ELR (cell line): ENCODE results near the gene KIAA1614.
A peak's percentile ranks its signal among the peaks of the same experiment; 100 is the strongest.

Experiments used
- DNase-seq: peaks from one replicate; pipeline ENCODE4 v3.0.0-alpha.2; 2015; ENCODE audit warnings: low read depth

KIAA1614 gene

DNA sequence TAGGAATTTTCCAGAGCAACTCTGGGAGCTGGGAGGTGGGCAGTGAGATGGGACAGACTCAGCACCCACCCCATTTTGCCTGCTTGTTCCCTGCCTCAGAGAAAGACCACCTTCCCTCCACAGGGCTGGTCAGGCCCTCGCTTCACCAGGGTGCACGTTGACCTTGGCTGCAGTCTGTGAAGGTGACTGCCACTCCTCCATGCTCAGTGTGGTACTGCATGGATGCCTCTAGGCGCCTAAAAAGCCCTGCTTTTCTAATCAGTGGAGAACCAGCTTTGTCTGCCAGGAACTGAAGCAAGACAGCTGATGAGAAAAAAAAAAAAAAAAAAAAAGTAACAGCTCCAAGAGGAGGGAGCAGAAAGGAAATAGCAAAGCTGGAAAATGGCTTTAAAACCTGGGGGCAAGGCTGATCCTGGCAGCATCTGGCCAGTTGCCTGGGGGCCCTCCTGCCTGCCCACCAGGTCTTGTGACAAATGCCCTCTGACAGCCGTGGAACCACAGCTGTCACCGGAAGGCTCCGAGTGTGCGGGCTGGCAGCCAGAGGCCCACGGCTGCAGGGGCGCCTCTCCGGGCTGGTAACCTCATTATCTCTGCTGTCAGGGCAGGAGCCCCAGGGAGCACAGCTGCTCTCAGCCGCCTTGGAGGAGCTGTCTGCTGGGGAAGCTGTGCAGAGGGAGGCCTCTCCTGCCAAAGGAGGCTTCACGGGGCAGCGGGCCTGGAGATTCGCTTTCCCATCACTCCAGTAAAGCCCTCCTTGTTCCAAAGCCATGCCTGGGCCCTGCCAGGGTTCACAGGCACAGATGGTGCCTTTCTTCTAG lies 13.7 kb downstream of the KIAA1614 start:
- peak; percentile 14 for DNase-seq

DNA sequence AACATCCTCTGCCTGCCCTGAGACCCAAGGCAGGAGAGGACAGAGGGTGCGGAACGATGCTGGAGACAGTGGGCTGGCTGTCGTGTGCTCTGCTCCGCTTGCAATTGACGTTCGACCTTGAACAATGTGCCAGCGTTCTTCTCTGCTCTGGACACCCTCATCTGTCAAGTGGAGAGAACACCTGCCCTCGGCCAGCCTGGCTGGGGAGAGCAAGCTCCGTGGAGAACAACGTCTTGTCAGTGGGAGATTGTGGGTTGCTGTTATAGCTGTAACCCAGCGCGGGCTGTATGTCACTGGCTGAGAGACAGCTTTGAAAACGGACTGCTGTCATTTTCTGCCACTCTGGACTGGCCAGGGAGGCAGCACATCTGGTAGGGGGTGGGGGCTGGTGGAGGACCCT lies 14.7 kb downstream of the KIAA1614 start:
- DNase-seq = no peak

DNA sequence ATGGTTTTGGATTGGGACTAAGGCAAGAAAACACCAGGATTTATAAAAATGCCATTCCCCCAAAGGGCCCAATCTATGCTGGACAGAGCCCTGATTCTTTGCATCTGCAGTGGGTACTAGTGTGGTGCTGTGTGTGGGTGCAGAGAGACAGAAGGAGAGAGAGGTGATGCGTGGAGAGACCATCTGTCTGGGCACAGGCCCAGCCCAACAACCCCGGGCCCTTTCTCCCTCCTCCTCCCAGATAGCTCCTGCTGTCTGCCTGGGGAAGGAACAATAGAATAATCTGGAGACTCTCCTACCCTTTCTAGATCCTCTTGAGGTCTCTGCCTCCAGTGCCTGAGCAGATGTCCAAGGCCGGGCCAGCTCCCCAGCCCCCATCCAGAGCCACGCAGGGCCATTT lies 15.1 kb downstream of the KIAA1614 start:
- DNase-seq = no peak

DNA sequence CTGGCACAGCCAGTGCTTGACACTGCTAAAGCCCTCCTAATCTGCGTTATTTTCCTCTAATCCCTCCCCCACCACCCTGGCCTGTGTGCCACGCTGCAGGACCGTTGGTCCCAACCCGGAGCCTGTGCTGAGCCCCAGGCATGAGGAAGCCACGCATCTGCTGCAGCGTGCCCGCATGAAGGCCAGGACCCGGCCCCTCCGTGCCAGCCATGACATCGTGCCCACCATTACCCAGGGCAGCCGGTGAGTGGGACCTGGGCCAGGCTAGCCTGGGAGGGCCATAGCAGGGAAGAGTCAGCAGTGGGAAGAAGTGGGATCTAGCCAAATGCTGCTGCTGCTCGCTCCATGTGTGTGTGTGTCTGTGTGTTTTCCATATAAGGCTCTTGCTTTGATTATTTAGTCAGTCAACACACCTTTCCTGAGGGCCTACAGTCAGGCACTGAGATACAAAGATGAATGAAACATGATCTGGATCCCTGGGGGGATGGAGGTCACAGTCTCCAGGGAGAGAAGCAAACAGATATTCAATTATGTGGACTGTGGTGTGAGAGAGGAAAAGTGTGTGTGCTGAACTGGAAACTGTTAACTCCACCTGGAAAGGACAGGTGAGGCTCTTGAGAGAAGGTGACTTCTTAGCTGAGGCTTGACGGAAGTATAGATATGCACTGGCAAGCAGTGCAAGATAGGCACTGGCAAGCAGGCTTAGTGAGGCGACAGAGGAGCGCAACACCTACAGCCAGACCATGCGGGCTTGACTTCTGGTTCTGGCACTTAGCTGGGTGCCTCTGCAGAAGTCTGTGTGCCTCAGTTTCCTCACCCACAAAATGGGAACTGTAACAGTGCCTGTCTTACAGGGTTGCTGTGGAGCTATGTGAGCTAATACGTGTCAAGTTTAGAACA lies 15.9 kb downstream of the KIAA1614 start:
- no peak for DNase-seq

- DNase-seq = no peak
These were observed 16.7 kb downstream of the KIAA1614 start for GRCh38 chr1:180929389-180929788.

- DNase-seq = no peak
These were observed 18.0 kb downstream of the KIAA1614 start for GRCh38 chr1:180930687-180931086.

GRCh38 chr1:180931529-180931928 lies 18.8 kb downstream of the KIAA1614 start:
- no peak for DNase-seq

GRCh38 chr1:180932378-180932777 lies 19.7 kb downstream of the KIAA1614 start:
- DNase-seq = no peak

DNA sequence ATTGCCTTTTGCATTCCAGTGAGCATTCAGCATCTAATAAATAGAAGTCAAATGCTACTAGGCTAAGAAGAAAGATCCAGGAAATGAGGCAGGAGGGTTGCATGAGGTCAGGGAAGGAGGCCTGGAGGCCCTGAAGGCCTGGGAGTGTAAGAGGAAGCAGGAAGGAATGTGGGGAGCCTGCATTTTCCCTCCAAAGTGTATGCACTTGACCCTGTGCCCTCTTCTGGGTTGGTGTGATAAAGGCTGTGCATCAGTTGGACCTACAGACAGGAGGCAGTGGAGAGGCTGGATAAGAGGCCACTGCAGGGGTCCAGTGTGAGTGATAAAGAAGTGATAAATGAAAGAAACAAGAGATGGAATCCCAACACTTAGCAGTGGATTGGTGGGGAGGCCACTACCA lies 20.4 kb downstream of the KIAA1614 start:
- peak; percentile 21 for DNase-seq

DNA sequence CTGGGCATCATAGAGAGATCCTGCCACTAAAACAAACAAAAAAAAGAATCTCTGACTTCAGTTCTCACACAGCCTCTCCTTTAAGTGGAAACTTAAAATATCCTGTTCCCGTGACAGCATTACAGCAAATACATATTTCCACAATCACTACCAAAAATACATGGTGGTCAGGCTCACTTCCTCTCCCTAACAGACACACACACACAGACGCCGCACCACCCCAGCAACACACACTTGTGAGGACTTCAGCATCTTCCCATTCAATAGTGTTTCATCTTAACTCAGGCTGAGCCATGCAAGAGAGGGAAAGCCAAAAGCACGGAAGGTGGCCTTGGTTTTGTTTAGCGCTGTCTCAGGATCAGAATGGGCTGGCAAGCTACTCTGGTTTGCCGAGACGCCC lies 21.9 kb downstream of the KIAA1614 start:
- no peak for DNase-seq

- DNase-seq = no peak
These were observed 22.8 kb downstream of the KIAA1614 start for GRCh38 chr1:180935326-180936109.

DNA sequence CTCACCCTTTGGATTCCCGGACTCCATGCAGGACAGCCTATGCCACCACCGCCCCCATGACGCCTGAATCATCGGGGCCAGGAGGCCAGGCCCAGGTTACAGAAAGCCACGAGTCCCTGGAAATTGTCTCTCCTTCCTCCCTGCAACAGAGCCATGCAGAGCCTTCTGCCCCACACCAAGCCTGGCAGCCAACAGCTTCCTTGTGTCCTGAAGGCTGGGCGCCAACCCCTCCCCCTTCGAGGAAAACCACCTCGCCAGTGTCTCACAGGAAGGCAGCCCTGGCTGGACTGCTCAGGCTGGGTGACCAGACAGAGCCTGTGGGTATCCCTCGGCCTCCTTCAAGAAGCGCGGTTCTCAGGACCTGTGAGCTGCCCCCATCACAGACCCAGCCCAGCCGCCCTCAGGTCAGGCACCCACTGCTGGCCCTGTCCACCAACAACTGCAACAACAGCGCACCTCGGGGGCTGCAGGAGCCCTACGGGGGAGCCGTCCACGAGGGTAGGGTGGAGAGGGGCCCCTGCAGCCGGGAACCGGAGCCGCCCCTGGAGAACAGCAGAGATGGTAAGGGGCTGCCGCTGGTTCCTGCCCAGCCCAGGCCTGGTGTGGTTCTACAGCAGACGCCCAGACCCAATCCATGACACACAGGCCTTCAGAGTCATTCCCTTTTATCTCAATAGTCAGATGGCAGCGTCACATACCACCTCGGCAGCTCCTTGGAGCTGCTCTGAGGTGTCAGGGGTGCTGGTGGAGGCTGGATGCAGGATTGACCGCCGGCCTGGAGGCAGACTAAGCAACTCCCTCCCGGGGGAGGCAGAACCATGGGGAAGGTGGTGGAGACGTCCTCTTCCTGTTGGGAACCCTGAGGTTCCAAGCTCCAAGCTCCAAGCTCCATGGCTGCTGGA lies 23.7 kb downstream of the KIAA1614 start:
- no peak for DNase-seq

- no peak for DNase-seq
These were observed 24.3 kb downstream of the KIAA1614 start for GRCh38 chr1:180937012-180937372.

- DNase-seq = no peak
These were observed 25.0 kb downstream of the KIAA1614 start for GRCh38 chr1:180937624-180938225.

DNA sequence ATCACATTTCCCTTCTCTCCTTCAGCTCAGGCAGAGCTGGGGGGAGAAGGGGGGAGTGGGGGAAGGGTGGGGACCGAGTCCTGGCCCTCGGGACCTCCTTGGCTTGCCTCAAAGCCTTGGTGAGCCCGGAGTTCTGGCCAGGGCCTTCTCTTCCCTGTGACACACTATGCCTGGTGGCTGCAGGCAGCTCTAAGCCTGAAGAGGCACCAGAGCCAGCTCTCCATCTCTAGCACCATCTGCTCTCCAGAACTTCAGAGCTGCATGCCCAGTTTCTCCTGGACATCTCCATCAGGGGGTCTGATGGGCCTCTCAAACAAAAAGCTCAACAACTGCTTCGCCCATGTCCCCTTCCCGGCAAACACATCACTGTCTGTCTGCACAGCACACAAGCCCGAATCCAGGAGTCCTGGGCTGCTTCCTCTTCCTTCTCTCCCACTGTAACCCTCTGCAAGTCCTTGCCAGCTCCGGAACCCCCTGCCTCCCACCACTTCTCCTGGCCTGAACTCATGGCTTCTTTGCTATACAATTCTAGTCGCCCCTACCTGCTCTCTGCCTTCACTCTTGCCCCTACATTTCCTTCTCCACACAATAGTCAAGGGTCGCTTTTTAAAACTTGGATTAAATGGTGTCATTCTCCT lies 26.5 kb downstream of the KIAA1614 start:
- DNase-seq = no peak

DNA sequence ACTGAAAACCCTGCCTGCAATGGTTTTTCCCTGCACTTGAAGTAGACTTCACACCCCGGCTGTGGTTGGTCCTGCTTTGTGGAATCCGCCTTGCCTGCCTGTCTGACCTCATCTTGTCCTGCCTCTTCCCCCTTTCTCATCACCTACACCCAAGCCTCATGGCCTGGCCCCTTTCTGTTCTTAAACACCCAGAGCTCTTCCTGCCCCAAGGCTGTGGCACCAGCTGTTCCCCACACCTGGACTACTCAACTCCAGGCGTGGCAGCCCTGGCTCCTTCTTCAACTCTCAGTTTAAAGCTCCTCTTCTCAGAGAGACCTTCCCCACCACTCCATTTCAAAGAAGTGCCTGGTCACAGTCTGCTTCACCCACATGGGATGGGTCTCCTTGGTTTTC lies 27.0 kb downstream of the KIAA1614 start:
- no peak for DNase-seq

GRCh38 chr1:180940445-180940844 lies 27.7 kb downstream of the KIAA1614 start:
- no peak for DNase-seq

GRCh38 chr1:180941518-180942275 lies 29.0 kb downstream of the KIAA1614 start:
- no peak for DNase-seq

- DNase-seq = no peak
These were observed 32.5 kb downstream of the KIAA1614 start for GRCh38 chr1:180945151-180945550.

GRCh38 chr1:180945551-180945950 lies 32.9 kb downstream of the KIAA1614 start:
- no peak for DNase-seq
